ENCODE measurements around the gene CDKAL1.

The CDKAL1 gene

GRCh38 chr6:21109391-21110178 lies 575.3 kb downstream of the CDKAL1 start:
- Mint-ChIP-seq H3K27me3 (no peaks in the 10 kb centered on the region), H3K4me1 (ENCODE audit: low read depth) (no peaks in the 10 kb centered on the region), H3K4me3 (no peak overlapping the region), H3K27ac (no peak overlapping the region), H3K9me3 (no peaks in the 10 kb centered on the region), H3K36me3 (ENCODE audit: low read depth) (peaks cover 4% of the 10 kb centered on the region)
- intact Hi-C loops (cut with micrococcal nuclease) = no loop called here

- Mint-ChIP-seq H3K9me3 (no peaks in the 10 kb centered on the region), H3K27ac (no peak overlapping the region), H3K36me3 (ENCODE audit: low read depth) (peaks cover 6% of the 10 kb centered on the region), H3K4me3 (no peak overlapping the region), H3K4me1 (ENCODE audit: low read depth) (no peaks in the 10 kb centered on the region), H3K27me3 (no peaks in the 10 kb centered on the region)
- intact Hi-C loops (cut with micrococcal nuclease) = no loop called here
Measured at GRCh38 chr6:21110684-21111083, 576.4 kb downstream of the CDKAL1 start.

- Mint-ChIP-seq H3K4me3 (no peak overlapping the region), H3K27ac (no peak overlapping the region), H3K9me3 (no peaks in the 10 kb centered on the region), H3K4me1 (ENCODE audit: low read depth) (peaks cover under 1% of the 10 kb centered on the region), H3K36me3 (ENCODE audit: low read depth) (peaks cover 6% of the 10 kb centered on the region), H3K27me3 (no peaks in the 10 kb centered on the region)
- intact Hi-C loops (cut with micrococcal nuclease) = no loop called here
Measured at GRCh38 chr6:21111093-21111725, 577.0 kb downstream of the CDKAL1 start.

GRCh38 chr6:21115111-21115510 lies 580.9 kb downstream of the CDKAL1 start:
- H3K36me3 Mint-ChIP-seq (ENCODE audit: low read depth) = peaks cover 6% of the 10 kb centered on the region
- H3K27ac Mint-ChIP-seq = no peak overlapping the region
- peaks cover 15% of the 10 kb centered on the region for H3K4me1 Mint-ChIP-seq (ENCODE audit: low read depth)
- no peak overlapping the region for H3K4me3 Mint-ChIP-seq
- H3K27me3 Mint-ChIP-seq = no peaks in the 10 kb centered on the region
- H3K9me3 Mint-ChIP-seq = no peaks in the 10 kb centered on the region
- intact Hi-C loops (cut with micrococcal nuclease) = no loop called here

DNA sequence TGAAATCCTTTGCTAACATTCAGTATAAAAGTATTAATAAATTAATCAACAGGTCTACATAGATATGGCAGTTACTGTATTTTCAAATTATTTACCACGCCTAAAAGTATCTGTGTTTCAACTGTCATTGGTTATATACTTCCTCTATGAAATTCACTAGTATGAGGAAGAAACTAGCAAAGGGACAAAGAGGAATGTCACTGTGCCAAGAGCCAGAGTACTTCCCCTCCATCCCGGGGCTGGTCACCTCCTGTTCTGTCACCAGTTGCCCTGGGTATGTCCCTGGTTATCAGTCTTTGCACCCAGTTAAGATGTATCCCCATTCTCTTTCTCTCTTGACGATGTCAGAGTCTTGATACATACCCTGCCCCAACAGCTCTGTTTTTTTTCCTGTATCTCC lies 582.5 kb downstream of the CDKAL1 start:
- no peak overlapping the region for H3K27ac Mint-ChIP-seq
- no peak overlapping the region for H3K4me3 Mint-ChIP-seq
- intact Hi-C loops (cut with micrococcal nuclease) = no loop called here
- H3K4me1 Mint-ChIP-seq (ENCODE audit: low read depth) = peaks cover 15% of the 10 kb centered on the region
- no peaks in the 10 kb centered on the region for H3K9me3 Mint-ChIP-seq
- no peaks in the 10 kb centered on the region for H3K27me3 Mint-ChIP-seq
- H3K36me3 Mint-ChIP-seq (ENCODE audit: low read depth) = peaks cover 6% of the 10 kb centered on the region

DNA sequence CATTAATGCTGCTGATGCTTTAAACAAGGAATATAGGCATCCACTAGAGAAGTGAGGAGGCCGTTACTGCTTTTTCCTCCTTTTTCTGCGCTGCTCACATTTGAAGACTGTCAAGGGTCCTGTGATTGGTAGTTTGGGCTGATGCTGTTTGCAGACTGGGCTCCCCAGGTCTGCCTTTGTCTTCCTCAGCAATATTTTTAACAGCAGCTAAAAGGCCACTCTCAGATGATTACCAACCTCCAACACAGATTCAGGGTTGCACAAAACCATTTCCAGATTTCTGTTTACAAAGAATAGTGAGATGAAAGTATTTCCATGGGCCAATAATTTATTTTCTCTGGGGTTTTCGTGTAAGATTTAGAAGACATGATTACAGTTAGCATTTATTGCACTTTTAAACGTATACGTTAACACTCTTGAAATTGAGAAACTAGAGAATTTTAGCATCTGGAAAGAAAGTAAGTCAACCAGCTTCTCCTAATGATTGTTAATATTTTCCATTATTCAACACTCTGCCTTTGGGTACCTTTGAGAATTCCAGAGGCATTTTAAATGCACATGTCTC lies 584.0 kb downstream of the CDKAL1 start:
- intact Hi-C loops (cut with micrococcal nuclease) = no loop called here
- H3K9me3 Mint-ChIP-seq = no peaks in the 10 kb centered on the region

DNA sequence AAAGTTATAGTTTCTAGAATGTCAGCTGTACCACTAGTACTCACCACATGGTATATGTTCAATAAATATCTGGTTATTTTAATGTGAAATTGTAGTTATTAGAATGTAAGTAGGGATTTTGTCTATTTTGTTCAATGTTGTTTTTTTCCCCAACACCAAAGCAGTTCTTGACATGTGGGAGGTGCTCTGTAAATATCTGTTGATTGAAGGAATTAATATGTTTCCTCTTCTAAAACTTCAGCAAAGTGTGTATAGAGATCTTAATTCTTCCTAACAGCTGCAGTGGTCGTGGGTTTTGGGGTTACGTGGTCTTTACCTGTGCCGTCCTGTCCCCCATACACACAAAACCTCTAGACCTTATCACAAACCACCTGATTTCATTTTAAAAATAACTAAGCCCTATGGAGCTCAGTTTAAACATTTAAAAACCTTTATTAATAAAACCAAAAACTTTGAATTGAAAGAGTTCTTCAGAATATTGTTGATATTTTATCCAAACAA lies 587.4 kb downstream of the CDKAL1 start:
- Mint-ChIP-seq H3K27ac (no peak overlapping the region), H3K9me3 (peaks cover 12% of the 10 kb centered on the region), H3K27me3 (no peaks in the 10 kb centered on the region), H3K4me1 (ENCODE audit: low read depth) (peaks cover 9% of the 10 kb centered on the region), H3K36me3 (ENCODE audit: low read depth) (no peaks in the 10 kb centered on the region), H3K4me3 (no peak overlapping the region)
- intact Hi-C loops (cut with micrococcal nuclease) = no loop called here

More for the DNA sequence above, 584.0 kb downstream of the CDKAL1 start:
- peaks cover 6% of the 10 kb centered on the region for H3K36me3 Mint-ChIP-seq (ENCODE audit: low read depth)
- H3K4me1 Mint-ChIP-seq (ENCODE audit: low read depth) = peaks cover 15% of the 10 kb centered on the region
- H3K27ac Mint-ChIP-seq = no peak overlapping the region
- no peaks in the 10 kb centered on the region for H3K27me3 Mint-ChIP-seq
- no peak overlapping the region for H3K4me3 Mint-ChIP-seq

DNA sequence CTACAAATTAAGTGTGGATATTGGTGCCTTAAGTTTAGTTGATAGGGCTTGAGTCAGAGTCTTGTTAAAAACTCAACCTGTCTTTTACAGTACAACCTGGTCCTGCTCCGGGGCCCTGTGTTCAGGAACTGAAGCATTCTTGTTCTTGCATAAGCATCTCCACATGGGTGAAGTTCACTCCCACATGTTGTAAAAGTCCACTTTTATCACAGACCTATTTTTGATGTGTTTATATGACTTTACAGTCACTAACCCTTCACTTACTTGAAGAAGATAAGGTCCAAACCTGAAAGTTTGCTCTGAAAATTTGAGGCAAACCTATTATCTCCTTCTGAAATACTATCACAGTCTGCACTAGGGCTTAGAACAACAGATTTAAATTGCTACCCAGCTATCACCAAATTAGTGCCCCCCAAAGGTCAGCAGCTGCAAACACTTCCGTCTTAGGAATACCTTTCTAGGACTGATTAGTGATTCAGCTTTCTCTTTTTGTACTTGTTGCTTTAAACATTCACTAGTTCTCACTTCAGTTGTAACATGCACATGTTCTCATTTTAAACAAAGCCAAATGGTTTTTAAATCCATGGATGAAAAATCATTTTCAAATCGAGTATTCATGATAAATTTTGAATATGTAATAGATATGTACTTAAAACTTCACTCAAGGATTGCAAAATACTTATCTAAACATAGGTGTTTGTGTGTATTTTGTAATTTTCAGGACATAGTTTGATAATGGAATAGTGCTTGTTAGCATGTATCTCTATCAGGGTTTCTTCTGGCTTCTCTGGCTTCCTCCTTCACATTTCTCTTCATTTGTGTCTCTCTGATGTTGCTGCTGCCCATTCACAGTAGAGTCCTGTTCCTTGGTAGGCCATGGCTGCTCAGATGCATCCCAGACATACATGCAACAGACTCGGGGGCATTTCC lies 589.5 kb downstream of the CDKAL1 start:
- H3K27me3 Mint-ChIP-seq = no peaks in the 10 kb centered on the region
- intact Hi-C loops (cut with micrococcal nuclease) = no loop called here
- H3K4me3 Mint-ChIP-seq = no peak overlapping the region
- peaks cover 12% of the 10 kb centered on the region for H3K9me3 Mint-ChIP-seq
- no peaks in the 10 kb centered on the region for H3K36me3 Mint-ChIP-seq (ENCODE audit: low read depth)
- peaks cover 4% of the 10 kb centered on the region for H3K4me1 Mint-ChIP-seq (ENCODE audit: low read depth)
- no peak overlapping the region for H3K27ac Mint-ChIP-seq

DNA sequence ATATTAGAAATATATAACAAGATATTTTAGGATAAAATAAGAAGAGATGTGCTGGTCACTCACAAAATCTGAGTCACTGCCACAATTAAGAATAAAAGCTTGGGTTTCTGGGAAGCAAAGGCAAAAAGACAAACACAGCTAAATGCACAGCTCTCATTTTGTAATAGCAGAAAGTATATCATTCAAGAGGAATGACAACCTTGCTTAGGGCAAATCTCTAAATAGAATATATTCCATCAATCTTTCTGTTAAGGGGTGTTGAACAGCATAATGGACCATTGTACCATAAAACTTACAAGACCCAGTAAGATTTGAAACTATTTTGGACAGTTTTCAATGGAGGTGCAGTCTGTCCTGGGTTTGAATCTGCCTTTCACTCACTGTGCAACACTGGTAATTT lies 594.3 kb downstream of the CDKAL1 start:
- Mint-ChIP-seq H3K27ac (no peak overlapping the region), H3K27me3 (no peaks in the 10 kb centered on the region), H3K9me3 (peaks cover 12% of the 10 kb centered on the region), H3K4me1 (ENCODE audit: low read depth) (no peaks in the 10 kb centered on the region), H3K4me3 (no peak overlapping the region), H3K36me3 (ENCODE audit: low read depth) (no peaks in the 10 kb centered on the region)
- intact Hi-C loops (cut with micrococcal nuclease) = no loop called here

GRCh38 chr6:21131406-21131805 lies 597.1 kb downstream of the CDKAL1 start:
- H3K36me3 Mint-ChIP-seq (ENCODE audit: low read depth) = no peaks in the 10 kb centered on the region
- no peak overlapping the region for H3K27ac Mint-ChIP-seq
- H3K4me3 Mint-ChIP-seq = no peak overlapping the region
- H3K4me1 Mint-ChIP-seq (ENCODE audit: low read depth) = no peaks in the 10 kb centered on the region
- intact Hi-C loops (cut with micrococcal nuclease) = no loop called here
- no peaks in the 10 kb centered on the region for H3K9me3 Mint-ChIP-seq
- H3K27me3 Mint-ChIP-seq = no peaks in the 10 kb centered on the region

DNA sequence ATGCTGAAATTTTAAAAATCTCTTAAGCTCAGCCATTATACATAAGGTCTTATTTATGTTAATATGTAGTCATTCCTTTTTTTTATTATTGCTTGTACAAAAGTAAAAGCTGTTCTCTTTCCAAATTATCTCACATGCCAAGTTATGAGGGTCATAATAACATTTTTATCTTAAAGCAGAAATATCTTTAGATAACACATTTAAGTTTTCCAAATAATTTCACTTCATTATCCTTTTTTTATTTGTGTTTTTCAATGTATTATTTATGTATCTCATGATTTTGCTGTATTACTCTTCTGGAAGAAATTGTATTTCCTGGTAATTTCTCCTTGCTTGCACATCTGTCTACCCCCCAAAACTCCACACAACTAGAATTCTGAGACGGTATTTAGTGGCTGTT lies 598.2 kb downstream of the CDKAL1 start:
- Mint-ChIP-seq H3K27ac (no peak overlapping the region), H3K4me3 (no peak overlapping the region), H3K4me1 (ENCODE audit: low read depth) (no peaks in the 10 kb centered on the region), H3K27me3 (no peaks in the 10 kb centered on the region), H3K9me3 (no peaks in the 10 kb centered on the region), H3K36me3 (ENCODE audit: low read depth) (no peaks in the 10 kb centered on the region)
- intact Hi-C loops (cut with micrococcal nuclease) = no loop called here

GRCh38 chr6:21132856-21133838 lies 598.9 kb downstream of the CDKAL1 start:
- Mint-ChIP-seq H3K27me3 (no peaks in the 10 kb centered on the region), H3K4me1 (ENCODE audit: low read depth) (no peaks in the 10 kb centered on the region), H3K36me3 (ENCODE audit: low read depth) (no peaks in the 10 kb centered on the region), H3K4me3 (no peak overlapping the region), H3K9me3 (no peaks in the 10 kb centered on the region), H3K27ac (no peak overlapping the region)
- intact Hi-C loops (cut with micrococcal nuclease) = no loop called here

DNA sequence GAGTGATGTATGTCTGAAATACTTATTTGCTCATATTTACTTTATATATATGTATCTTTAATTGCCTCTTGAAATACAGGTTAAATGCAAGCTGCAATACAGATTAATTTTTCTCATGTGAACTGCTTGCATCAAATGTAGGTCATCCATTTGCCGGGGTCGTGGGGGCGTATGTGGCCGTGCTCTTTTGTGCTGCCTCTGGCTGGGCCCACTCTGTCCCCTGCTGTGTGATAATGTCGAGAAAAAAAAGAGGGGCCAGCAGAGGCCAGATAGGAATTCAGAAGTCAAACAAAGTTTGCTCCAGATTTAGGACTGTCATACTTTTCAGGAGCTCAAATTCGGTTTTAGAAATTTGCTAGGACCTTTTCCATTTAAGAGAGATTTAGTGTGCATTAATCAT lies 599.6 kb downstream of the CDKAL1 start:
- Mint-ChIP-seq H3K4me1 (ENCODE audit: low read depth) (no peaks in the 10 kb centered on the region), H3K27ac (no peak overlapping the region), H3K27me3 (no peaks in the 10 kb centered on the region), H3K9me3 (no peaks in the 10 kb centered on the region), H3K4me3 (no peak overlapping the region), H3K36me3 (ENCODE audit: low read depth) (no peaks in the 10 kb centered on the region)
- intact Hi-C loops (cut with micrococcal nuclease) = no loop called here

Data from dendritic cell treated with granulocyte-macrophage colony-stimulating factor and Interleukin-4, amounts not matched to agents 40 ng/mL and 50 ng/mL, for 4 days (primary cell).